AG10803 (cell line): ENCODE measurements around the gene VEZT.

ENCODE experiments used
- DNase-seq: peaks from one replicate; pipeline ENCODE4 v3.0.0; 2010; ENCODE audit warnings: low read depth
- H3K4me3 ChIP-seq: 2 replicates; pipeline ENCODE4 v1.5.1; 2011; ENCODE audit warnings: mild to moderate bottlenecking, low read length, control low read depth
- CTCF ChIP-seq: conservative IDR thresholded peaks from 2 replicates; pipeline ENCODE4 v1.5.1; 2011; ENCODE audit warnings: mild to moderate bottlenecking, low read length, control low read depth, inconsistent platforms

Gene VEZT

GRCh38 chr12:95277139-95277538, 59.5 kb downstream of the VEZT start:
- DNase-seq: peak; percentile 84
- TF ChIP-seq CTCF: no peak
- H3K4me3 ChIP-seq: no peak overlapping the region

DNA sequence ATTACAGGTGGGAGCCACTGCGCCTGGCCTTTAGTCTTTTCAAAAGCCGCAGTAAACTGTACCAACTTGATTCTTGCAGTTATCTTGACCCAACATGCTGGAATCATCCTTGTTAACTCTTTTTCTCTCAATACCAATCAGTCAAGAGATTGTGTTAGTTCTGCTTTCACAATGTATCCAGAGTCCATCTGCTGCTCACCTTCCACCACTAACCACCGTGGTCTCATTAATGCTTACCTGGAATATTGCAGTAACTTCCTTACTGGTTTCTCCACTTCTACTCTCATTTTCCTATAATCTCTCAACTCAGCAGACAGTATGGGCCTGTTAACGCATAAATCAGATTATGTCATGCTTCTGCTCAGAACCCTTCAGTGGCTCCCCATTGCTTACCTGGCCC, 62.2 kb downstream of the VEZT start:
- no peak for TF ChIP-seq CTCF
- H3K4me3 ChIP-seq: no peak overlapping the region
- no peak for DNase-seq

- no peak for TF ChIP-seq CTCF
- no peak for DNase-seq
- no peak overlapping the region for H3K4me3 ChIP-seq
These were observed 64.7 kb downstream of the VEZT start for GRCh38 chr12:95282266-95282665.

GRCh38 chr12:95283371-95283770, 65.8 kb downstream of the VEZT start:
- TF ChIP-seq CTCF: no peak
- H3K4me3 ChIP-seq: no peak overlapping the region
- DNase-seq: no peak

DNA sequence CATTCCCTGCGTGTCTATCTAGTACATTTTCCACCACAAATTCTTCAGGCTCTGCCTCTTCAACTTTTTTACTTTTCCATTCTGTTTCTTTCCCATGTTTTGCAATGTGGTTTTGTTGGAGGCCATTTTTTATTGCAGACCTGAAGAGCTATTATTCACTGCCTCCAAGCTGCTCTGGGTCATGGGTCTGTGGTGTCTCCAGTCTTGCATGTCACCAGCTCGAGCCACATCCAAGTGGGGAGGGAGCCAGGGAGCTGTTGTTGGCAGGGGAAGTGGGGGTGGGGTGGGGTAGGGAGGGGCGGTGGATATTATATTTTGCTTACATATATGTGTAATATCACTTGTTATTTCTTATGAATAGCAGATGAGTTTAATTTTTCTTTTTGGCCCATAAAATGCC, 69.1 kb downstream of the VEZT start:
- TF ChIP-seq CTCF: no peak
- no peak overlapping the region for H3K4me3 ChIP-seq
- DNase-seq: peak; percentile 18

DNA sequence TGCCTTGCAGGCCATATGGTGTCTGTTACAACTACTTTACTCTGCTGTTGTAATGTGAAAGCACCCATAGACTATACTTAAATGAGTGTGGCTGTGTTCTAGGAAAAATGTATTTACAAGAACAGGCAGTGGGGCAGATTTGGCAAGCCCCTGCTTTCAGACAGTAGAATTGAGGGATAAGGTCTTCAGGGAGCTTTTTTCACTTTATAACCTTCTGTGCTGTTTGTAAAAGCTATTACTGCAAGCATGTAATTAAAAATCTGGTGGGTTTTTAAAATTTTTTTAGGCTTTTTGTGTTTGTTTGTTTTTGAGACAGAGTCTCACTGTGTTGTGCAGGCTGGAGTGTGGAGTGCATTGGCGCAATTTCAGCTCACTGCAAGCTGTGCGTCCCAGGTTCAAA, 73.9 kb downstream of the VEZT start:
- no peak overlapping the region for H3K4me3 ChIP-seq
- TF ChIP-seq CTCF: no peak
- no peak for DNase-seq

DNA sequence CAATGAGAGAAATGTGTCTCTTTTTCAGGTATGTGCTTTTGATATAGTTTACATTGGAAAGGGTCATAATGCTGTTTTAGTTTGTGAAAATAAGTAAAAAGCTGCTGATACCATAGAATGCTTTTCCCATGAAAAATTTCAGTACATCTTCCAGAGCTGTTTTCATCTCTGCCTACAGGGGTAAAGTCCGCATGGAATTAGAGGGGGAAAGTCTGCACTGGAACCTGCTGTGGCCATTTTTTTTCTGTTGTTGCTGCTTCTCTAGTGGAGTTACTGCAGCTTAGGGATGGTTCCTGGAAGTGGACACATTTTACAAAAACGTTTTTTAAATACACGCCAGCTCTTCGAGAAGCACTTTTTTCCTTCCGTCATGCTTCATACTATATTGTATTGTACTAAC, 81.3 kb downstream of the VEZT start:
- H3K4me3 ChIP-seq: no peak overlapping the region
- DNase-seq: no peak
- TF ChIP-seq CTCF: no peak
